BE2C (cell line): ENCODE measurements around the gene PI16.
"Not testable (repeated sequence)": the region's sequence is repeated elsewhere in the genome, so short reads cannot be mapped to it uniquely, and the experiment has no call there.

Source experiments
- DNase-seq: peaks from one replicate; pipeline ENCODE4 v3.0.0-alpha.2; 2020
- H3K27me3 ChIP-seq: fragments of 250-450 bp; sonication (Bioruptor Pico); 2 replicates; pipeline ENCODE4 v1.5.1; 2020; ENCODE audit warnings: mild to moderate bottlenecking
- H3K36me3 ChIP-seq: fragments of 250-450 bp; sonication (Bioruptor Pico); 2 replicates; pipeline ENCODE4 v1.5.1; 2020; ENCODE audit warnings: mild to moderate bottlenecking
- H3K4me1 ChIP-seq: fragments of 250-450 bp; sonication (Bioruptor Pico); 2 replicates; pipeline ENCODE4 v1.5.1; 2020
- H3K4me3 ChIP-seq: 2 replicates; pipeline ENCODE4 v1.5.1; 2011; ENCODE audit warnings: low read depth, low read length
- H3K9me3 ChIP-seq: fragments of 250-450 bp; sonication (Bioruptor Pico); 2 replicates; pipeline ENCODE4 v1.5.1; 2020
- CTCF ChIP-seq: IDR thresholded peaks from 2 replicates; pipeline ENCODE4 v1.5.1; 2012; ENCODE audit warnings: mild to moderate bottlenecking, low read depth, low read length

PI16 gene

GRCh38 chr6:36938536-36938935 is 16.0 kb upstream of the PI16 start:
- no peak for DNase-seq
- no peak for TF ChIP-seq CTCF
- Histone ChIP-seq H3K36me3 (no peaks in the 10 kb centered on the region), H3K4me1 (peaks cover 9% of the 10 kb centered on the region), H3K4me3 (no peak overlapping the region), H3K9me3 (no peaks in the 10 kb centered on the region), H3K27me3 (no peaks in the 10 kb centered on the region)

GRCh38 chr6:36939005-36939404 is 15.5 kb upstream of the PI16 start:
- not testable (repeated sequence) for H3K4me1 ChIP-seq, DNase-seq

GRCh38 chr6:36940027-36940426 is 14.5 kb upstream of the PI16 start:
- peaks cover 9% of the 10 kb centered on the region for H3K4me1 ChIP-seq
- TF ChIP-seq CTCF: no peak
- no peaks in the 10 kb centered on the region for H3K9me3 ChIP-seq
- no peaks in the 10 kb centered on the region for H3K27me3 ChIP-seq
- no peak for DNase-seq
- H3K36me3 ChIP-seq: no peaks in the 10 kb centered on the region
- H3K4me3 ChIP-seq: no peak overlapping the region

More at GRCh38 chr6:36939005-36939404, 15.5 kb upstream of the PI16 start:
- not testable (repeated sequence) for H3K36me3 ChIP-seq, H3K27me3 ChIP-seq, H3K9me3 ChIP-seq, H3K4me3 ChIP-seq

GRCh38 chr6:36941561-36941960 is 13.0 kb upstream of the PI16 start:
- DNase-seq, H3K9me3 ChIP-seq, H3K36me3 ChIP-seq, H3K27me3 ChIP-seq, H3K4me3 ChIP-seq, H3K4me1 ChIP-seq: not testable (repeated sequence)

- not testable (repeated sequence) for H3K4me1 ChIP-seq, H3K4me3 ChIP-seq, DNase-seq, H3K27me3 ChIP-seq, H3K9me3 ChIP-seq, H3K36me3 ChIP-seq
Measured at GRCh38 chr6:36942329-36942728, 12.2 kb upstream of the PI16 start.

- no peak for TF ChIP-seq CTCF
- Histone ChIP-seq H3K9me3 (no peaks in the 10 kb centered on the region), H3K36me3 (no peaks in the 10 kb centered on the region), H3K4me3 (no peak overlapping the region), H3K4me1 (no peaks in the 10 kb centered on the region), H3K27me3 (no peaks in the 10 kb centered on the region)
- no peak for DNase-seq
Measured at GRCh38 chr6:36944650-36945049, 9.9 kb upstream of the PI16 start.

GRCh38 chr6:36945301-36945700 is 9.2 kb upstream of the PI16 start:
- H3K4me1 ChIP-seq: no peaks in the 10 kb centered on the region
- no peak overlapping the region for H3K4me3 ChIP-seq
- H3K27me3 ChIP-seq: no peaks in the 10 kb centered on the region
- no peaks in the 10 kb centered on the region for H3K9me3 ChIP-seq
- no peak for DNase-seq
- H3K36me3 ChIP-seq: no peaks in the 10 kb centered on the region
- no peak for TF ChIP-seq CTCF

GRCh38 chr6:36946526-36946925 is 8.0 kb upstream of the PI16 start:
- H3K27me3 ChIP-seq: no peaks in the 10 kb centered on the region
- H3K36me3 ChIP-seq: no peaks in the 10 kb centered on the region
- no peaks in the 10 kb centered on the region for H3K9me3 ChIP-seq
- no peaks in the 10 kb centered on the region for H3K4me1 ChIP-seq
- H3K4me3 ChIP-seq: no peak overlapping the region
- TF ChIP-seq CTCF: no peak
- no peak for DNase-seq
